Ishikawa (cell line): ENCODE data around the gene KCNAB1.

Experiments
- CEBPB ChIP-seq: IDR thresholded peaks from 2 replicates; pipeline ENCODE4 v1.6.1; 2012
- CREB1 ChIP-seq: IDR thresholded peaks from 2 replicates; pipeline ENCODE4 v1.6.1; 2012; ENCODE audit warnings: low read depth
- EGR1 ChIP-seq: IDR thresholded peaks from 2 replicates; pipeline ENCODE4 v1.6.1; 2012
- EP300 ChIP-seq: IDR thresholded peaks from 2 replicates; pipeline ENCODE4 v1.6.1; 2012; ENCODE audit warnings: borderline replicate concordance
- FOXM1 ChIP-seq: IDR thresholded peaks from 2 replicates; pipeline ENCODE4 v1.6.1; 2012; ENCODE audit warnings: low read depth, borderline replicate concordance
- NFIC ChIP-seq: IDR thresholded peaks from 2 replicates; pipeline ENCODE4 v1.6.1; 2012
- RAD21 ChIP-seq: IDR thresholded peaks from 2 replicates; pipeline ENCODE4 v1.6.1; 2012; ENCODE audit warnings: low read depth
- REST ChIP-seq: IDR thresholded peaks from 2 replicates; pipeline ENCODE4 v1.6.1; 2012; ENCODE audit warnings: low read depth, mild to moderate bottlenecking
- TAF1 ChIP-seq: IDR thresholded peaks from 2 replicates; pipeline ENCODE4 v1.6.1; 2012; ENCODE audit warnings: low read depth, mild to moderate bottlenecking
- TCF12 ChIP-seq: IDR thresholded peaks from 2 replicates; pipeline ENCODE4 v1.6.1; 2012; ENCODE audit warnings: low read depth
- TEAD4 ChIP-seq: IDR thresholded peaks from 2 replicates; pipeline ENCODE4 v1.6.1; 2012
- YY1 ChIP-seq: IDR thresholded peaks from 2 replicates; pipeline ENCODE4 v1.6.1; 2012; ENCODE audit warnings: low read depth
- ZBTB7A ChIP-seq: IDR thresholded peaks from 2 replicates; pipeline ENCODE4 v1.6.1; 2012; ENCODE audit warnings: low read depth
- TF ChIP-seq, protein P1 (sequence below): IDR thresholded peaks from 2 replicates; pipeline ENCODE4 v1.6.1; 2012
- TF ChIP-seq, protein P2 (sequence below): IDR thresholded peaks from 2 replicates; pipeline ENCODE4 v1.6.1; 2012

The KCNAB1 gene

GRCh38 chr3:156120528-156121251 lies at the start of gene KCNAB1:
KCNAB1 (plus strand) TSS chr3:156120578.
- TF ChIP-seq TEAD4 (no peak), EP300 (no peak), YY1 (no peak), ZBTB7A (no peak), NFIC (no peak), REST (no peak), TAF1 (no peak), CREB1 (no peak), EGR1 (no peak), TCF12 (no peak), CEBPB (no peak), FOXM1 (no peak), RAD21 (no peak)
- TF ChIP-seq, protein P1, sequence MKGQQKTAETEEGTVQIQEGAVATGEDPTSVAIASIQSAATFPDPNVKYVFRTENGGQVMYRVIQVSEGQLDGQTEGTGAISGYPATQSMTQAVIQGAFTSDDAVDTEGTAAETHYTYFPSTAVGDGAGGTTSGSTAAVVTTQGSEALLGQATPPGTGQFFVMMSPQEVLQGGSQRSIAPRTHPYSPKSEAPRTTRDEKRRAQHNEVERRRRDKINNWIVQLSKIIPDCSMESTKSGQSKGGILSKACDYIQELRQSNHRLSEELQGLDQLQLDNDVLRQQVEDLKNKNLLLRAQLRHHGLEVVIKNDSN: no peak

DNA sequence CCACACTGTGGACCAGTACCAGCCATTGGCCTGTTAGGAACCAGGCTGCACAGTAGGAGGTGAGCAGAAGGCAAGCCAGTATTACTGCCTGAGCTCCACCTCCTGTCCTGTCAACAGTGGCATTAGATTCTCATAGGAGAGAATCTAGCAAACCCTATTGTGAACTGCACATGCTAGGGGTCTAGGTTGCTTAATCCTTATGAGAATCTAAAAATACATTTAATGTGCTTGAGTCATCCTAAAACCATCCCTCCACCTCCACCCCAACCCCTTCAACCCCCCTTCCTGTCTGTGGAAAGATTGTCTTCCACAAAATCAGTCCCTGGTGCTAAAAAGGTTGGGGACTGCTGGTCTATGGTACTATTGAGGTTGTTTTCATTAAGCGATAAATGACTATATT lies 49.3 kb upstream of the KCNAB1 start:
- no peak for TF ChIP-seq CEBPB
- TF ChIP-seq, protein P1: no peak
- TF ChIP-seq NFIC: no peak
- no peak for TF ChIP-seq ZBTB7A
- TF ChIP-seq RAD21: no peak
- TF ChIP-seq TEAD4: no peak
- TF ChIP-seq EP300: no peak
- TF ChIP-seq, protein P2, sequence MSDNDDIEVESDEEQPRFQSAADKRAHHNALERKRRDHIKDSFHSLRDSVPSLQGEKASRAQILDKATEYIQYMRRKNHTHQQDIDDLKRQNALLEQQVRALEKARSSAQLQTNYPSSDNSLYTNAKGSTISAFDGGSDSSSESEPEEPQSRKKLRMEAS: no peak

- TF ChIP-seq YY1 (no peak), FOXM1 (no peak), RAD21 (no peak)
- TF ChIP-seq, protein P2: no peak
These were observed 30.3 kb upstream of the KCNAB1 start for GRCh38 chr3:156090126-156090525.

DNA sequence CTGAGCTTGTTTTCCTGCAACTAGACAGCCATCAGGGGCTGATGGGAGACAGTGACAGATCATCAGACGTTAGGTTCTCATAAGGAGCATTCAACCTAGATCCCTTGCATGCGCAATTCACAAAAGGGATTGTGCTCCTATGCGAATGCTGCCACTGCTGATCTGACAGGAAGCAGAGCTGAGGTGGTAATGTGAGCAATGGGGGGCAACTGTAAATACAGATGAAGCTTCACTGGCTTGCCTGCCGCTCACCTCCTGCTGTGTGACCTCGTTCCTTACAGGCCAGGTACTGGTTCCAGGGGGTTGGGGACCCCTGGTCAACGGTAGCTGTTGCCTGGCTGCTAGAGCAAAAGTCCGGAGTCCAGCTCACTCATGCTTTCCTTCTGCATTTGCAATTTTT lies 26.4 kb upstream of the KCNAB1 start:
- TF ChIP-seq CEBPB (no peak), RAD21 (no peak), TAF1 (no peak), CREB1 (no peak), TEAD4 (no peak), ZBTB7A (no peak), NFIC (no peak), EGR1 (no peak), TCF12 (no peak), FOXM1 (no peak), YY1 (no peak), REST (no peak), EP300 (no peak)
- TF ChIP-seq, protein P2: no peak
- TF ChIP-seq, protein P1: no peak

DNA sequence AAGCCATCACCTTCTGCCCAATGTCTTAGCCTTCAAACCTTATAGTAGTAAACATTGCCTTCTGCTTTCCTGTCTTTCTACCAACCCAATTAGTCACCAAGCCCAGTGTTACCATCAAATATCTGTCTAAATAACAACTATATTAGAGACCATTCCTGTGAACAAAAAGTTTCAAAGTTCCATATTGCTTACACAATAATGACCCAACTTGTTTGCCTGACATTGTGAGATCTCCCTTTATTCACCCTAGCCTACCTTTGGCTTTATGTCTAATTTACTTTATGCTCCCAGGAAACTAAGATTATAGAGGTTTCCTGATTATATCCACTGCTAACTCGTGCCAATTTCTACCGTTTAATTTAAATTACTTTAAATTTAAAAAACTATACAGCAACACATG lies 26.0 kb upstream of the KCNAB1 start:
- no peak for TF ChIP-seq TCF12
- no peak for TF ChIP-seq EP300
- no peak for TF ChIP-seq CEBPB
- TF ChIP-seq, protein P2: no peak
- TF ChIP-seq CREB1: no peak
- TF ChIP-seq FOXM1: no peak
- TF ChIP-seq, protein P1: no peak
- TF ChIP-seq TEAD4: no peak
- no peak for TF ChIP-seq YY1
- TF ChIP-seq REST: no peak
- TF ChIP-seq ZBTB7A: no peak
- no peak for TF ChIP-seq NFIC
- no peak for TF ChIP-seq TAF1
- TF ChIP-seq RAD21: no peak
- no peak for TF ChIP-seq EGR1
